Measurements from ENCODE around the gene FBXO28.

- TF ChIP-seq, protein P1, sequence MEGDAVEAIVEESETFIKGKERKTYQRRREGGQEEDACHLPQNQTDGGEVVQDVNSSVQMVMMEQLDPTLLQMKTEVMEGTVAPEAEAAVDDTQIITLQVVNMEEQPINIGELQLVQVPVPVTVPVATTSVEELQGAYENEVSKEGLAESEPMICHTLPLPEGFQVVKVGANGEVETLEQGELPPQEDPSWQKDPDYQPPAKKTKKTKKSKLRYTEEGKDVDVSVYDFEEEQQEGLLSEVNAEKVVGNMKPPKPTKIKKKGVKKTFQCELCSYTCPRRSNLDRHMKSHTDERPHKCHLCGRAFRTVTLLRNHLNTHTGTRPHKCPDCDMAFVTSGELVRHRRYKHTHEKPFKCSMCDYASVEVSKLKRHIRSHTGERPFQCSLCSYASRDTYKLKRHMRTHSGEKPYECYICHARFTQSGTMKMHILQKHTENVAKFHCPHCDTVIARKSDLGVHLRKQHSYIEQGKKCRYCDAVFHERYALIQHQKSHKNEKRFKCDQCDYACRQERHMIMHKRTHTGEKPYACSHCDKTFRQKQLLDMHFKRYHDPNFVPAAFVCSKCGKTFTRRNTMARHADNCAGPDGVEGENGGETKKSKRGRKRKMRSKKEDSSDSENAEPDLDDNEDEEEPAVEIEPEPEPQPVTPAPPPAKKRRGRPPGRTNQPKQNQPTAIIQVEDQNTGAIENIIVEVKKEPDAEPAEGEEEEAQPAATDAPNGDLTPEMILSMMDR (IDR thresholded peaks at IDR 0.05): no peak
- TF ChIP-seq POLR2A (IDR thresholded peaks at IDR 0.05): no peak
Measured at GRCh38 chr1:224133741-224134299, 19.9 kb downstream of the FBXO28 start.
